ENCODE results near the gene DAD1.

The DAD1 gene

DNA sequence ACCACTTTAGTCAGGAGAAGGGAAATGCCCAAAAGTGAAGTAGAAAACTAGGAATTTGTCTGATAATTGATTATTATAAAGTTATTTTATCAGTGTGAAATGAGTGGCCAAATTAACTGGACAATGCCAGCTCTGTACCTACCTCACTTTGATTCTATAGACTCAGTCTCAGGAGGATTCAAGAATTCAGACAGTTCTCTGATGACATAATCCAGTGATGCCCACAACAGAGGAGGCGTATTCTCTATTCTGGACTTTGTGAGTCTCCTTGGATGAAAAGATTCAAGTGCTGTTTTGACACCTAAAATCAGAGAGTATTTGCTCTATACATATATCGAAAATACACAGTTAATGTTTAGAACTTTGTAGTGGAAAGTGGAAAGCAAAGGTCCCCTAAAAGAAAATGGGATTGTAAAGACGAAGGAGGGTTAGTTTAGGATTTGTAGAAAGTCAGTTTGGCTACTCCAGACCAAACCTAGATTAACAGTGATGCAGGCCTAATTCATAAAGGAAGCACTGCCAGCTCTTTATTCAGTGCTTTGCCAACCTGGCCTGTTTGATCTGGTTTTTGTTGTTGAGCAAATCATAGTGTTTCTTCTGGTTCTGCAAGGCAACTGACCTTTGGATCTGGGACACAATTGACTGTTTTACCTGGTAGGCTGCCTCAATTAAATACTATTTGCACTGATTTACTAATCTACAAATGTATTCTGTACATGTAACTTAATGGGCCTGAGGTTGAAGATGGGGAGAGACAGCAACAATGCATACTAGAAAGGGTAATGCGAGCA is 67.4 kb downstream of the DAD1 start:
- no peak for TF ChIP-seq TAF1 (IDR thresholded peaks at IDR 0.05; ENCODE audit: borderline replicate concordance, insufficient read depth, low read length)
- no peak for TF ChIP-seq FOXP2 (optimal IDR thresholded peaks at IDR 0.05; ENCODE audit: borderline replicate concordance, extremely low read depth, extremely low read length, insufficient read depth)
- TF ChIP-seq, protein P1, sequence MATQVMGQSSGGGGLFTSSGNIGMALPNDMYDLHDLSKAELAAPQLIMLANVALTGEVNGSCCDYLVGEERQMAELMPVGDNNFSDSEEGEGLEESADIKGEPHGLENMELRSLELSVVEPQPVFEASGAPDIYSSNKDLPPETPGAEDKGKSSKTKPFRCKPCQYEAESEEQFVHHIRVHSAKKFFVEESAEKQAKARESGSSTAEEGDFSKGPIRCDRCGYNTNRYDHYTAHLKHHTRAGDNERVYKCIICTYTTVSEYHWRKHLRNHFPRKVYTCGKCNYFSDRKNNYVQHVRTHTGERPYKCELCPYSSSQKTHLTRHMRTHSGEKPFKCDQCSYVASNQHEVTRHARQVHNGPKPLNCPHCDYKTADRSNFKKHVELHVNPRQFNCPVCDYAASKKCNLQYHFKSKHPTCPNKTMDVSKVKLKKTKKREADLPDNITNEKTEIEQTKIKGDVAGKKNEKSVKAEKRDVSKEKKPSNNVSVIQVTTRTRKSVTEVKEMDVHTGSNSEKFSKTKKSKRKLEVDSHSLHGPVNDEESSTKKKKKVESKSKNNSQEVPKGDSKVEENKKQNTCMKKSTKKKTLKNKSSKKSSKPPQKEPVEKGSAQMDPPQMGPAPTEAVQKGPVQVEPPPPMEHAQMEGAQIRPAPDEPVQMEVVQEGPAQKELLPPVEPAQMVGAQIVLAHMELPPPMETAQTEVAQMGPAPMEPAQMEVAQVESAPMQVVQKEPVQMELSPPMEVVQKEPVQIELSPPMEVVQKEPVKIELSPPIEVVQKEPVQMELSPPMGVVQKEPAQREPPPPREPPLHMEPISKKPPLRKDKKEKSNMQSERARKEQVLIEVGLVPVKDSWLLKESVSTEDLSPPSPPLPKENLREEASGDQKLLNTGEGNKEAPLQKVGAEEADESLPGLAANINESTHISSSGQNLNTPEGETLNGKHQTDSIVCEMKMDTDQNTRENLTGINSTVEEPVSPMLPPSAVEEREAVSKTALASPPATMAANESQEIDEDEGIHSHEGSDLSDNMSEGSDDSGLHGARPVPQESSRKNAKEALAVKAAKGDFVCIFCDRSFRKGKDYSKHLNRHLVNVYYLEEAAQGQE (IDR thresholded peaks at IDR 0.05; ENCODE audit: insufficient read depth in 1 of 2, low read depth in 2 of 2, low read length in 2 of 2) = no peak
- TF ChIP-seq POLR2AphosphoS5 (IDR thresholded peaks at IDR 0.05; ENCODE audit: low read depth, low read length) = no peak
- TF ChIP-seq SIN3A (IDR thresholded peaks at IDR 0.05; ENCODE audit: borderline replicate concordance, insufficient read depth, low read length) = no peak

DNA sequence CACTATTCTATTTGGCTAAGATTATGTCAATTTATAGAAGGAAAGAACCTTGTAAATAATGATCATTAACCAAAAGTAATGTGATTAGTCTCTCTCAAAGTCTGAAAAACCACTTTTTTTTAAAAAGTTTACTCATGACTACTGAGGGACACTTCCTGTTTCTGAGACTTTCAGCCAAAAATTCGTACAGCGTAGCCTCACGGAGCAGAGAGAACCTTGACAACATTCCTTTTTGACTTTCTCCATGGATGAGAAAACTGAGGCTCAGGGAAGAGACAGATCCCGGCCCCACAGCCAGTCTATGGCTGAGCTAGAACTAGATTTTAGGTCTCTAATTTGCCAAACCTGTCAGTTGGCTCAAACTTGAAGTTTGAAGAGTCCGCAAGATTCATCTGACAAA is 68.2 kb downstream of the DAD1 start:
- TF ChIP-seq SIN3A (IDR thresholded peaks at IDR 0.05; ENCODE audit: borderline replicate concordance, insufficient read depth, low read length) (no peak), TAF1 (IDR thresholded peaks at IDR 0.05; ENCODE audit: borderline replicate concordance, insufficient read depth, low read length) (no peak)

DNA sequence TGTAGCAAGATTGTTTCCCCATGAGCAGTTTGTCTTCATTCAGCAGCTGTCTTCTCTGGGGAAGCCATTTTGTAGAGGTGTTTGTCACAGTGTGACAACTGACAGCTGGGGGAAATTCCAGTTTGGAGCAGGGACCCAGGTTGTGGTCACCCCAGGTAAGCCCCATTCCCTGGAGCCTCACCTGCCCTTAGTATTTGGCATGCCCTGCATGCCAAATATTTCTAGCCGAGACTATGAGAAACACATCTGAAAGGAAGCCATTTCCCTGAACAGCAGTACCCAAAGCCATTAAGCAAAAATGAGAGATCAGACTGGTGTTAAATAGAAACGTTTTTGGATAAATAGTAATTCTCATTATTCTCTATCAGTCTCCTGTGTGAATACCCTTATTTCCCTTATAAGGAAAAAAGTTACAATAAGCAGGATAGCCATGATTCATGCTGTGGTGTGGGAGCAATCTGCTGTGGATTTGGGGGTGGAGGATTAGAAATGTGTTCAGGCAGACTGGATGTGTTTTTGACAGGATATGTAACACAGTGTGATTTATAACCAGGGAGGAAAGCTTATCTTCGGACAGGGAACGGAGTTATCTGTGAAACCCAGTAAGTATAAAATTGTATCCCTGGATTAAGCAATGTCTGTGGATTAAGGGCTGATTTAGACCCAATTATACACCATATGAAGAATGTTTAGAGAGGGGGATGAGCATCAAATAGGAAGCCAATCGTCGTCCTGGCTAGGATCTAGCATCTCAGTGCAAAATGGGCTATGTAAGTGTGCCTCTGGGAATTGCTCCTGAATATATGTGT is 68.9 kb downstream of the DAD1 start:
- TF ChIP-seq FOXP2 (optimal IDR thresholded peaks at IDR 0.05; ENCODE audit: borderline replicate concordance, extremely low read depth, extremely low read length, insufficient read depth) (no peak), TAF1 (IDR thresholded peaks at IDR 0.05; ENCODE audit: borderline replicate concordance, insufficient read depth, low read length) (no peak), POLR2AphosphoS5 (IDR thresholded peaks at IDR 0.05; ENCODE audit: low read depth, low read length) (no peak), SIN3A (IDR thresholded peaks at IDR 0.05; ENCODE audit: borderline replicate concordance, insufficient read depth, low read length) (no peak)
- TF ChIP-seq, protein P1 (IDR thresholded peaks at IDR 0.05; ENCODE audit: insufficient read depth in 1 of 2, low read depth in 2 of 2, low read length in 2 of 2) = no peak

DNA sequence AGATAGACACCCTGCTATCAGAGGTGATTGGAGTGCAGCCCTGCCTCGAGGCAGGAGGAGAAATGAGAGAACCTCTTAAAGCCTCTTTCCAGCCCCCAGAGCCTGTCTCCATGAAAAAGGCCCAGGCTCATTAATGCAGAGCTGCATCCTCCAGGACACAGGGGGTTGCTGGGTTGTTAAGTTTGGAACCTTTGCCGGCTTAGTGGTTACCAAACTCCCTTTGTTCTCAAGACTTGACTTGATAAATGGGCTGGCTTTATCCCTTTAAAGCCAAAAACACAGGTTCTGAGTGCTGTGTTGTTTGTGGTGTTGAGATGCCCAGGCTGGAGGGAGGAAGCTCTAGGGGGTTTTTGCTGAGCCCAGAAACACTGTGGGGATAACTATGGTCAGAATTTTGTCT is 71.0 kb downstream of the DAD1 start:
- TF ChIP-seq SIN3A (IDR thresholded peaks at IDR 0.05; ENCODE audit: borderline replicate concordance, insufficient read depth, low read length) = no peak
- TF ChIP-seq, protein P1 (IDR thresholded peaks at IDR 0.05; ENCODE audit: insufficient read depth in 1 of 2, low read depth in 2 of 2, low read length in 2 of 2) = no peak

DNA sequence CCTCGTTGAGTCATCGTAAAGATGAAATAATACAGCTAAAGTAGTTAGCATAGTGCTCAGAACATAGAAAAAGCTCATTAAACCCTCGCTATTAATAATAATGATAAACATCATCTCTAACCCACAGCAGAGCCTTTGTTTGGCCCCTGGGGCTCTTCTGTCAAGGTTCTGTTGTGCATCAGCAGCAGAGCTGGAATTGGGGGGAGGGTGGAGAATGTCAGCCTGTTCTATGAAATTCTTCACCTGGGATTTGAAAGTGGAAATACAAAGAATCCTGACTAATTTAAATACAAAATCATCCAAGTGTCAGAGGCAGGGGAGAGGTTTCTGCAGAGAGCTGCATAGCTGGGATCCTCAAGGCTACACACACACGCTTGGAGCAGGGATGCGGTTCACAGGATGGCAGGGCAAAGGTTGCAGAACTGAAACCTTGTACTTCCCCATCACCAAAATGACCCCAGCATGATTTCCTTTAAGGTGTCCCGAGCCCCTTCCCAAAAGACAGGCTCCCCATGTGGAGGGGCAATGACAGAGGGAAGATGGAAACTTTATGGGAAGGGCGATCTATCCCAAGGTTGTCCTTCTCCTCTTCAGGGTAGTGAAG is 71.8 kb downstream of the DAD1 start:
- TF ChIP-seq POLR2AphosphoS5 (IDR thresholded peaks at IDR 0.05; ENCODE audit: low read depth, low read length) (no peak), SIN3A (IDR thresholded peaks at IDR 0.05; ENCODE audit: borderline replicate concordance, insufficient read depth, low read length) (no peak), TAF1 (IDR thresholded peaks at IDR 0.05; ENCODE audit: borderline replicate concordance, insufficient read depth, low read length) (no peak), FOXP2 (optimal IDR thresholded peaks at IDR 0.05; ENCODE audit: borderline replicate concordance, extremely low read depth, extremely low read length, insufficient read depth) (no peak)
- TF ChIP-seq, protein P1 (IDR thresholded peaks at IDR 0.05; ENCODE audit: insufficient read depth in 1 of 2, low read depth in 2 of 2, low read length in 2 of 2) = no peak

Data from PFSK-1 (cell line).